Cardiac muscle cell (in vitro differentiated cells and primary cell): ENCODE measurements around the gene CARS2. TPM values are rescaled to one million over a fixed set of nuclear protein-coding genes. Genes with fewer than 3 reads are reported as not detected.

Source experiments
- DNase-seq, 2 donors: peaks; one replicate each; pipeline versions ENCODE4 v3.0.0 to v3.0.0-alpha.2; 2010 to 2017; ENCODE audit warnings: low read depth in 1 of 2, low spot score in 1 of 2
- H3K27ac ChIP-seq: fragments of 200-600 bp; sonication (generic); 2 replicates; pipeline ENCODE4 v1.5.1; 2016
- H3K27me3 ChIP-seq: fragments of 200-600 bp; sonication (generic); 2 replicates; pipeline ENCODE4 v1.6.0; 2016; ENCODE audit warnings: control low read depth
- H3K36me3 ChIP-seq: fragments of 200-600 bp; sonication (generic); 2 replicates; pipeline ENCODE4 v1.5.1; 2016; ENCODE audit warnings: control low read depth
- H3K4me1 ChIP-seq: fragments of 200-600 bp; sonication (generic); 2 replicates; pipeline ENCODE4 v1.8.1; 2017; ENCODE audit warnings: low read depth, mild to moderate bottlenecking, mixed run types
- H3K4me3 ChIP-seq: fragments of 200-600 bp; sonication (generic); 2 replicates; pipeline ENCODE4 v1.5.1; 2016; ENCODE audit warnings: mild to moderate bottlenecking
- H3K9me3 ChIP-seq: fragments of 200-600 bp; sonication (generic); 2 replicates; pipeline ENCODE4 v1.5.1; 2017; ENCODE audit warnings: low read depth, mild to moderate bottlenecking, control low read depth
- polyA plus RNA-seq: library from polyadenylated mRNA; unstranded; fragments of >200 nt; fragmentation: Nextera tagmentation; extraction: Ambion mirVana; gene quantifications from 2 replicates; pipeline ENCODE4 v1.2.1, GENCODE V29; 2016
- total RNA-seq: library from RNA; depleted of rRNA; stranded (reverse); fragments of >200 nt; gene quantifications from 2 replicates; pipeline ENCODE4 v1.2.3, GENCODE V29; 2016
- TF ChIP-seq, protein P1 (sequence below): IDR thresholded peaks from 2 replicates; pipeline ENCODE4 v1.5.1; 2012; ENCODE audit warnings: low read depth, mild to moderate bottlenecking, low read length

CARS2 gene
- total and polyA plus RNA-seq, 2 experiments from 2014 or later, result 58.2 to 94.6 TPM

DNA sequence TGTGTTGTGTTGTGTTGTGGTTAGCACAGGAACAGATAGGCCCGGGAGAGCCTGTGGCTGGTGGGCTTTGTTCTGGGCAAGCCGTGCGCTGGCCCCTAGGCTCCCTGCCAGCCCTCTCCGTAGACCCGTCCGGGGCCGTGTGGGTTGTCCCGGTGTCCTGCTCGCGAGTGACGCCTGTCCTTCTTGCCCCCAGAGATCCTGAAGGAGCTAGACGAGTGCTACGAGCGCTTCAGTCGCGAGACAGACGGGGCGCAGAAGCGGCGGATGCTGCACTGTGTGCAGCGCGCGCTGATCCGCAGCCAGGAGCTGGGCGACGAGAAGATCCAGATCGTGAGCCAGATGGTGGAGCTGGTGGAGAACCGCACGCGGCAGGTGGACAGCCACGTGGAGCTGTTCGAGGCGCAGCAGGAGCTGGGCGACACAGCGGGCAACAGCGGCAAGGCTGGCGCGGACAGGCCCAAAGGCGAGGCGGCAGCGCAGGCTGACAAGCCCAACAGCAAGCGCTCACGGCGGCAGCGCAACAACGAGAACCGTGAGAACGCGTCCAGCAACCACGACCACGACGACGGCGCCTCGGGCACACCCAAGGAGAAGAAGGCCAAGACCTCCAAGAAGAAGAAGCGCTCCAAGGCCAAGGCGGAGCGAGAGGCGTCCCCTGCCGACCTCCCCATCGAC, 13.3 kb upstream of the CARS2 start:
- Histone ChIP-seq H3K9me3 (no peaks in the 10 kb centered on the region), H3K4me1 (peaks cover 8% of the 10 kb centered on the region), H3K36me3 (peaks cover 8% of the 10 kb centered on the region), H3K27ac (no peak overlapping the region), H3K27me3 (no peaks in the 10 kb centered on the region), H3K4me3 (no peak overlapping the region)
- DNase-seq, result no peak
- TF ChIP-seq, protein P1, sequence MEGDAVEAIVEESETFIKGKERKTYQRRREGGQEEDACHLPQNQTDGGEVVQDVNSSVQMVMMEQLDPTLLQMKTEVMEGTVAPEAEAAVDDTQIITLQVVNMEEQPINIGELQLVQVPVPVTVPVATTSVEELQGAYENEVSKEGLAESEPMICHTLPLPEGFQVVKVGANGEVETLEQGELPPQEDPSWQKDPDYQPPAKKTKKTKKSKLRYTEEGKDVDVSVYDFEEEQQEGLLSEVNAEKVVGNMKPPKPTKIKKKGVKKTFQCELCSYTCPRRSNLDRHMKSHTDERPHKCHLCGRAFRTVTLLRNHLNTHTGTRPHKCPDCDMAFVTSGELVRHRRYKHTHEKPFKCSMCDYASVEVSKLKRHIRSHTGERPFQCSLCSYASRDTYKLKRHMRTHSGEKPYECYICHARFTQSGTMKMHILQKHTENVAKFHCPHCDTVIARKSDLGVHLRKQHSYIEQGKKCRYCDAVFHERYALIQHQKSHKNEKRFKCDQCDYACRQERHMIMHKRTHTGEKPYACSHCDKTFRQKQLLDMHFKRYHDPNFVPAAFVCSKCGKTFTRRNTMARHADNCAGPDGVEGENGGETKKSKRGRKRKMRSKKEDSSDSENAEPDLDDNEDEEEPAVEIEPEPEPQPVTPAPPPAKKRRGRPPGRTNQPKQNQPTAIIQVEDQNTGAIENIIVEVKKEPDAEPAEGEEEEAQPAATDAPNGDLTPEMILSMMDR, result no peak

DNA sequence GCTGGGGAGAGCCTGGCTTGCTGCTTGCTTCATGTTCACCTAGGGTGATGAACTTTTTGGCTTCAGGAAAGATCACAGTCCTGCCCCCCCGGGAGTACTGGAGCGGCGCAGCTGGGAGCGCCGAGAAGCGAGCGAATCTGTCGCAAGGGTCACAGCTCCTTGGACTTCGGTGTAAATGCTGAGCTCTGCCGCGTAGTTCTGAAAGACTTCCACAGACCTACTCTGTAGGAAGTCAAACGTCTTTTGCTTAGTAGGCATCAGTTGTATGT, 10.3 kb upstream of the CARS2 start:
- no peaks in the 10 kb centered on the region for H3K27me3 ChIP-seq
- peaks cover 8% of the 10 kb centered on the region for H3K36me3 ChIP-seq
- H3K9me3 ChIP-seq, result no peaks in the 10 kb centered on the region
- peak; percentile 30 to 59 for DNase-seq
- peak overlapping the region; percentile 96 for H3K4me3 ChIP-seq
- TF ChIP-seq, protein P1, result no peak
- H3K27ac ChIP-seq, result peak overlapping the region; percentile 92
- H3K4me1 ChIP-seq, result peaks cover 10% of the 10 kb centered on the region

DNA sequence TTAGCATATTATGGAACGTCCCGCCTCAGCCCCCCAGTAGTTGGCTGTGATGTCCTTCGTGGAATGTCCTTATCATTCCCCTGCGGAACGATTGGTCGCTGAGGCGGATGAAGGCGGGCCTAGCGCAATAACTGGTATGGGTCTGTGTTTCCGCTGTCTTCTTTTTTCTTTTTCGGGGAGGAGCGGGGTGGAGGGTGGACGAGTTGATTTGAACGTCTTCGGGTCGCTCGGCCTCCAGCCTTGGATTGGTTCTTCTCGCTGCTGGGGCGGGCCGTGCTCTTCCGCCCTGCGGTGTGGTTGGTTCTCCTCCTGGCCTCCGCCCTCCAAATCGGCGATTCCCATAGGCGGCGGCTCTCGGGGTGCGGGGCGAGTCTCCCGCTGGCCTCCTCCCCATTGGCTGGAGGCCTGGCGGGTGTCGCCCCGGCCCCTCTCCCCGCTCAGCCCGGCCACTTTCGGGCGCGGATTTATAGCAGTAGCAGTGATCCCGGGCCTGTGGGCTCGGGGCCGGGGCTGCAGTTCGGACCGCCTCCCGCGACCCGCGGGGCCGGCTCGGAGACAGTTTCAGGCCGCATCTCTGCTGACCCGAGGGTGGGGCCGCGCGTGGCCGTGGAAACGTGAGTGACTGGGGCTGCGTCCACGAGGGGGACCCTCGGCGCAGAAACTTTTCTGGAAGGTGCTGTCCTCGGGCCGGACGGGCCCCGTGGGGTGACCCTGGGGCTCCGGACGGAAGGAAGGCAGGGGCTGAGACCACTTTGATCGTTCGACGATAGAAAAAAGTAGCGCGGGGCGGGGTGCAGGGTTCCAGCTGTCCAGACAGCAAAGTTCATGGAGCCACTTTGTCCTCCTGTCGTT, 9.7 kb upstream of the CARS2 start:
- Histone ChIP-seq H3K4me1 (peaks cover 13% of the 10 kb centered on the region), H3K4me3 (peak overlapping the region; percentile 96), H3K9me3 (no peaks in the 10 kb centered on the region), H3K27ac (peak overlapping the region; percentile 92), H3K27me3 (no peaks in the 10 kb centered on the region), H3K36me3 (peaks cover 8% of the 10 kb centered on the region)
- DNase-seq, result peak; percentile 99 to 100
- TF ChIP-seq, protein P1, result peak; percentile 28

DNA sequence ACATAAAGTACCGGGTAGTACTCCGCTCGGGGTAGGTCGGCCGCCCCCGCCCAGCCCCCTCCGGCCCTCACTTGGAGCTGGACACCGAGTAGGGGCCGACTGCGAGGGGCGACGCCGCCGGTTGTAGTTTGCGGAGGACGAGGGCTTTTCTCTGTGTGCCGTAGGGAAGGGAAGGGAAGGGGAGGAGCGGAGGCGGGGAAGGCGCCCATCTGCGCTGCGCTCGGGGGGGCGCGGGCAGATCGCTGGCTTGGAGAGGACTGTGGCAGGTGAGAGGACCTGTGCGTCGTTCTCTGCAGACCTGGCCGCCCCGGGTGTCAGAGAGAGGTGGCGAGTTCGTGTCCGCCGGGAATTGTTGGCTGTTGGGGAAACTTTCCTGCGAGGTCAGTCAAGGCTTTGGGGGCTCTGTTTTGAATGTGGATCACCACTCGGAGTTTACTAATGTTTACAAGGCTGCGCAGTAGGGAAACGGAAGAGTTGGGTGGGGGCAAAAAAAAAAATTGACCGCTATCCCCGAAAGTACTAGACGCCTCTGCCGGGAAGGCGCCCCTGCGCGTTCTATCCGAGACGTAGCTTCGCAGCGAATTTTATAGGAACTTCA, 9.0 kb upstream of the CARS2 start:
- peaks cover 13% of the 10 kb centered on the region for H3K4me1 ChIP-seq
- no peaks in the 10 kb centered on the region for H3K9me3 ChIP-seq
- H3K4me3 ChIP-seq, result peak overlapping the region; percentile 72
- no peaks in the 10 kb centered on the region for H3K27me3 ChIP-seq
- H3K36me3 ChIP-seq, result peaks cover 1% of the 10 kb centered on the region
- H3K27ac ChIP-seq, result peak overlapping the region; percentile 98
- TF ChIP-seq, protein P1, result peak; percentile 13
- peak; percentile 56 to 63 for DNase-seq

DNA sequence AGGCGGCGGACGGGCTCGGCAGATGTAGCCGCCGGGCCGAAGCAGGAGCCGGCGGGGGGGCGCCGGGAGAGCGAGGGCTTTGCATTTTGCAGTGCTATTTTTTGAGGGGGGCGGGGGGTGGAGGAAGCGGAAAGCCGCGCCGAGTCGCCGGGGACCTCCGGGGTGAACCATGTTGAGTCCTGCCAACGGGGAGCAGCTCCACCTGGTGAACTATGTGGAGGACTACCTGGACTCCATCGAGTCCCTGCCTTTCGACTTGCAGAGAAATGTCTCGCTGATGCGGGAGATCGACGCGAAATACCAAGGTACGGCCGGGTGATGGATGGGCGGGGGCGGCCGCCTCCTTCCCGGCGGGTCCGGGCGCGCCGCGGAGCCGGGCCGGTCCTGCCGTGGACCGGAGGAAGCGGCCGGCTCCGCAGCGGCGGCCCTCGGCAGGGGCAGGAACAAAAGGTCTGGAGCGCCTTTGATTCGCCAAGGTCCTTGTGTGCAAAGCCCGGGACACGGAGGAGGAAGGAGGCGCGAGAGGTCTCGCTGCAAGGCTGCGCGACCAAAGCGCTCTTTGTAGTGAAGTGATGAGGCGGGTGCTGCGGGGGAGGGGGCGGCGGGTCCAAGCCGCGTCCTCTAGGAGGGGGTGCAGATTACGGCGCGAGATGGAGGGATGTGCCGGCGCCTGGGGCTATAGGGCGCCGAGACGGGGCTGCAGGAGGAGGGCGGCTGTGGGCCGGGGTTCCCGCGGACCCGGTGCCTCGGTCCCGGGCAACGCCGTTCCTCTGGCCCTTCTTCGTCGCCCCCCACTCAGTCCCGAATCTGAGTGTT, 8.3 kb upstream of the CARS2 start:
- H3K27me3 ChIP-seq, result no peaks in the 10 kb centered on the region
- no peaks in the 10 kb centered on the region for H3K36me3 ChIP-seq
- TF ChIP-seq, protein P1, result no peak
- peaks cover 13% of the 10 kb centered on the region for H3K4me1 ChIP-seq
- peak; percentile 58 to 70 for DNase-seq
- peak overlapping the region; percentile 72 for H3K4me3 ChIP-seq
- H3K27ac ChIP-seq, result peak overlapping the region; percentile 98
- no peaks in the 10 kb centered on the region for H3K9me3 ChIP-seq
